Measurements from ENCODE around the gene KISS1R.

GRCh38 chr19:885536-886224 lies 31.5 kb upstream of the KISS1R start:
- TF ChIP-seq, protein P1, sequence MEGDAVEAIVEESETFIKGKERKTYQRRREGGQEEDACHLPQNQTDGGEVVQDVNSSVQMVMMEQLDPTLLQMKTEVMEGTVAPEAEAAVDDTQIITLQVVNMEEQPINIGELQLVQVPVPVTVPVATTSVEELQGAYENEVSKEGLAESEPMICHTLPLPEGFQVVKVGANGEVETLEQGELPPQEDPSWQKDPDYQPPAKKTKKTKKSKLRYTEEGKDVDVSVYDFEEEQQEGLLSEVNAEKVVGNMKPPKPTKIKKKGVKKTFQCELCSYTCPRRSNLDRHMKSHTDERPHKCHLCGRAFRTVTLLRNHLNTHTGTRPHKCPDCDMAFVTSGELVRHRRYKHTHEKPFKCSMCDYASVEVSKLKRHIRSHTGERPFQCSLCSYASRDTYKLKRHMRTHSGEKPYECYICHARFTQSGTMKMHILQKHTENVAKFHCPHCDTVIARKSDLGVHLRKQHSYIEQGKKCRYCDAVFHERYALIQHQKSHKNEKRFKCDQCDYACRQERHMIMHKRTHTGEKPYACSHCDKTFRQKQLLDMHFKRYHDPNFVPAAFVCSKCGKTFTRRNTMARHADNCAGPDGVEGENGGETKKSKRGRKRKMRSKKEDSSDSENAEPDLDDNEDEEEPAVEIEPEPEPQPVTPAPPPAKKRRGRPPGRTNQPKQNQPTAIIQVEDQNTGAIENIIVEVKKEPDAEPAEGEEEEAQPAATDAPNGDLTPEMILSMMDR (IDR thresholded peaks at IDR 0.05; ENCODE audit: low read length) = no peak
- TF ChIP-seq EZH2 (IDR thresholded peaks at IDR 0.05; ENCODE audit: borderline replicate concordance, low read length) = no peak
